ENCODE measurements around the gene DIP2C. TPM values are rescaled to one million over a fixed set of nuclear protein-coding genes. Genes with fewer than 3 reads are reported as not detected.

The DIP2C gene
- polyA plus RNA-seq, 3 donors = 0.11 TPM; not detected in 2

DNA sequence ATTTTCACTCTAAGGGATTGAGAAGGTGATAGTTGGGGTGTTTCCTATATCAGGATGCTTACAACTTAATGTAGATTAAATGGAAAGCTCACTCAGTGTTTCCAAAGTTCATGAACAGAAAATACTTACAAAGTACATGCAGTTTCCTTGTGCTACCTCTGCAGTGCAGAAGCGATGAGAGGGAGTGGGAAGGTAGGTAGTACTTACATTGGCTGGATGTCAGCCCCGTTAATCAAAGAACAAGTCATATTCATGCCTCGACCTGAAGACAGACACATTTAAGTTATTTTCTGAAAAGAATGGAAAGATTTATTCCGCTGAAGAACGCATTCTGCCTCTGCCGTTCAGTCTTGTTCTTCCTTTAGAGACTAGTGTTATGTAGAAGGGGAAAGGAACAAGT, 461.1 kb downstream of the DIP2C start:
- Mint-ChIP-seq H3K9me3 (no peaks in the 10 kb centered on the region), H3K36me3 (peaks cover 1 to 10% of the 10 kb centered on the region in 2 donors)
- intact Hi-C loops (cut with micrococcal nuclease) = no loop called here

DNA sequence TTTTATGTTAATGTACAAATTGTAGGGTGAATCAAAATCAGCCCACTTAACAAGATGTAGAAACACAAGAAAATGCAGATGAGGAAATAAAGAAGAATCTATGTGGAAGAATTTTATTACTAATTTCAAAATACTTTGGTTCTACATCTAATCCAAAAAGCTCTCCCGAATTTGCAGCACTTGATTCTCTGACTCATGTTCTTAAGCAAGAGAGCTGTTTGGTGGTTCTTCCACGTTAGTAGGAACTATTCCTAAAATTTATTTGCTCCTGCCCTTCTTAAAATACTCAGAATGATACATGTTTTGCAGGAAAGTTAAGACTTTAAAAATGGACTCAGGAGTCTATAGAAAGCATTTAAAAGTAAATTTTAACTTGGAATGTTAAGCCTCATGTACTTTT, 462.5 kb downstream of the DIP2C start:
- Mint-ChIP-seq H3K4me3 (no peak overlapping the region), H3K9me3 (no peaks in the 10 kb centered on the region), H3K27ac (no peak overlapping the region), H3K27me3 (ENCODE audit: low read depth in 3 of 3) (no peaks in the 10 kb centered on the region), H3K4me1 (no peaks in the 10 kb centered on the region), H3K36me3 (peaks cover 5% of the 10 kb centered on the region in 2 donors)
- TF ChIP-seq, protein P1, sequence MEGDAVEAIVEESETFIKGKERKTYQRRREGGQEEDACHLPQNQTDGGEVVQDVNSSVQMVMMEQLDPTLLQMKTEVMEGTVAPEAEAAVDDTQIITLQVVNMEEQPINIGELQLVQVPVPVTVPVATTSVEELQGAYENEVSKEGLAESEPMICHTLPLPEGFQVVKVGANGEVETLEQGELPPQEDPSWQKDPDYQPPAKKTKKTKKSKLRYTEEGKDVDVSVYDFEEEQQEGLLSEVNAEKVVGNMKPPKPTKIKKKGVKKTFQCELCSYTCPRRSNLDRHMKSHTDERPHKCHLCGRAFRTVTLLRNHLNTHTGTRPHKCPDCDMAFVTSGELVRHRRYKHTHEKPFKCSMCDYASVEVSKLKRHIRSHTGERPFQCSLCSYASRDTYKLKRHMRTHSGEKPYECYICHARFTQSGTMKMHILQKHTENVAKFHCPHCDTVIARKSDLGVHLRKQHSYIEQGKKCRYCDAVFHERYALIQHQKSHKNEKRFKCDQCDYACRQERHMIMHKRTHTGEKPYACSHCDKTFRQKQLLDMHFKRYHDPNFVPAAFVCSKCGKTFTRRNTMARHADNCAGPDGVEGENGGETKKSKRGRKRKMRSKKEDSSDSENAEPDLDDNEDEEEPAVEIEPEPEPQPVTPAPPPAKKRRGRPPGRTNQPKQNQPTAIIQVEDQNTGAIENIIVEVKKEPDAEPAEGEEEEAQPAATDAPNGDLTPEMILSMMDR (IDR thresholded peaks at IDR 0.05) = no peak
- H2AFZ ChIP-seq (ENCODE audit: insufficient read depth, low read depth, low read length, poor library complexity, severe bottlenecking) = no peak overlapping the region
- no peak overlapping the region for H3K4me3 ChIP-seq (replicated peaks in 1 of 3; ENCODE audit: low read depth in 2 of 3, low read length in 3 of 3)
- H3K4me2 ChIP-seq (replicated peaks; ENCODE audit: extremely low read depth, low read length, poor library complexity, severe bottlenecking) = no peak overlapping the region
- no peaks in the 10 kb centered on the region for H3K36me3 ChIP-seq (replicated peaks in 1 of 2; ENCODE audit: control insufficient read depth in 1 of 2, insufficient read depth in 2 of 2, low read length in 2 of 2)
- no peaks in the 10 kb centered on the region for H4K20me1 ChIP-seq (ENCODE audit: insufficient read depth, low read length)
- H3K4me1 ChIP-seq (ENCODE audit: control insufficient read depth in 1 of 2, insufficient read depth in 2 of 2, low read length in 2 of 2) = no peaks in the 10 kb centered on the region
- no peak for DNase-seq
- H3K27me3 ChIP-seq (ENCODE audit: control insufficient read depth in 2 of 2, insufficient read depth in 2 of 2, low read length in 2 of 2) = no peaks in the 10 kb centered on the region
- H3K9me3 ChIP-seq (replicated peaks in 1 of 2; ENCODE audit: control insufficient read depth in 1 of 2, insufficient read depth in 1 of 2, low read length in 2 of 2) = no peaks in the 10 kb centered on the region
- H3K9ac ChIP-seq (ENCODE audit: insufficient read depth, low read length, poor library complexity, severe bottlenecking) = no peak overlapping the region
- WGBS (ENCODE audit: insufficient coverage) = no CpG with 5 or more reads among the region's 2 CpGs
- intact Hi-C loops (cut with micrococcal nuclease) = no loop called here
- no peaks in the 10 kb centered on the region for H3K79me2 ChIP-seq (ENCODE audit: insufficient read depth, low read length)
- H3K27ac ChIP-seq (ENCODE audit: low read depth in 1 of 2, low read length in 2 of 2) = no peak overlapping the region

More for the DNA sequence above, 461.1 kb downstream of the DIP2C start:
- no peaks in the 10 kb centered on the region for H4K20me1 ChIP-seq (ENCODE audit: insufficient read depth, low read length)
- no peaks in the 10 kb centered on the region for H3K27me3 ChIP-seq (ENCODE audit: control insufficient read depth in 2 of 2, insufficient read depth in 2 of 2, low read length in 2 of 2)
- no peak overlapping the region for H3K9ac ChIP-seq (ENCODE audit: insufficient read depth, low read length, poor library complexity, severe bottlenecking)
- TF ChIP-seq, protein P1 (IDR thresholded peaks at IDR 0.05) = no peak
- WGBS (ENCODE audit: insufficient coverage) = 100% methylated on average over 2 of the region's 6 CpGs
- Mint-ChIP-seq H3K4me3 (no peak overlapping the region), H3K27me3 (ENCODE audit: low read depth in 3 of 3) (no peaks in the 10 kb centered on the region), H3K27ac (no peak overlapping the region), H3K4me1 (no peaks in the 10 kb centered on the region)
- no peak overlapping the region for H3K4me3 ChIP-seq (replicated peaks in 1 of 3; ENCODE audit: low read depth in 2 of 3, low read length in 3 of 3)
- H3K9me3 ChIP-seq (replicated peaks in 1 of 2; ENCODE audit: control insufficient read depth in 1 of 2, insufficient read depth in 1 of 2, low read length in 2 of 2) = no peaks in the 10 kb centered on the region
- DNase-seq = no peak
- no peak overlapping the region for H2AFZ ChIP-seq (ENCODE audit: insufficient read depth, low read depth, low read length, poor library complexity, severe bottlenecking)
- no peaks in the 10 kb centered on the region for H3K79me2 ChIP-seq (ENCODE audit: insufficient read depth, low read length)
- no peaks in the 10 kb centered on the region for H3K4me1 ChIP-seq (ENCODE audit: control insufficient read depth in 1 of 2, insufficient read depth in 2 of 2, low read length in 2 of 2)
- no peaks in the 10 kb centered on the region for H3K36me3 ChIP-seq (replicated peaks in 1 of 2; ENCODE audit: control insufficient read depth in 1 of 2, insufficient read depth in 2 of 2, low read length in 2 of 2)
- no peak overlapping the region for H3K4me2 ChIP-seq (replicated peaks; ENCODE audit: extremely low read depth, low read length, poor library complexity, severe bottlenecking)
- H3K27ac ChIP-seq (ENCODE audit: low read depth in 1 of 2, low read length in 2 of 2) = no peak overlapping the region

All from CD14-positive monocyte (primary cell).